Femur (tissue), 1 donor: ENCODE data around the gene CTLA4.

Source experiments
- DNase-seq: peaks from one replicate; pipeline ENCODE4 v3.0.0-alpha.2; 2017

CTLA4 gene

GRCh38 chr2:203867561-203868200, at the start of gene CTLA4:
Gene CTLA4, plus strand, starts transcription at chr2:203867771. Its CDS starts 172 bp downstream, at chr2:203867943.
- DNase-seq: no peak

GRCh38 chr2:203818656-203819055, 48.9 kb upstream of the CTLA4 start:
- DNase-seq: no peak

- no peak for DNase-seq
These were observed 48.0 kb upstream of the CTLA4 start for GRCh38 chr2:203819434-203820133.

GRCh38 chr2:203820969-203821368, 46.6 kb upstream of the CTLA4 start:
- DNase-seq: no peak

- DNase-seq: no peak
These were observed 45.3 kb upstream of the CTLA4 start for GRCh38 chr2:203822240-203822639.

GRCh38 chr2:203823173-203823572, 44.4 kb upstream of the CTLA4 start:
- no peak for DNase-seq

GRCh38 chr2:203824057-203824456, 43.5 kb upstream of the CTLA4 start:
- DNase-seq: no peak

GRCh38 chr2:203824603-203825002, 43.0 kb upstream of the CTLA4 start:
- DNase-seq: no peak

- no peak for DNase-seq
These were observed 40.9 kb upstream of the CTLA4 start for GRCh38 chr2:203826704-203827103.

GRCh38 chr2:203830304-203831055, 37.1 kb upstream of the CTLA4 start:
- no peak for DNase-seq

- no peak for DNase-seq
These were observed 32.2 kb upstream of the CTLA4 start for GRCh38 chr2:203835420-203835819.

GRCh38 chr2:203835892-203836800, 31.4 kb upstream of the CTLA4 start:
- no peak for DNase-seq

- no peak for DNase-seq
These were observed 26.8 kb upstream of the CTLA4 start for GRCh38 chr2:203840655-203841205.

GRCh38 chr2:203841654-203842053, 25.9 kb upstream of the CTLA4 start:
- DNase-seq: no peak

GRCh38 chr2:203842373-203842772, 25.2 kb upstream of the CTLA4 start:
- no peak for DNase-seq

- DNase-seq: no peak
These were observed 21.0 kb upstream of the CTLA4 start for GRCh38 chr2:203846490-203847105.

GRCh38 chr2:203849010-203849409, 18.6 kb upstream of the CTLA4 start:
- DNase-seq: no peak

GRCh38 chr2:203852760-203853159, 14.8 kb upstream of the CTLA4 start:
- no peak for DNase-seq

- no peak for DNase-seq
These were observed 14.3 kb upstream of the CTLA4 start for GRCh38 chr2:203853271-203853670.

GRCh38 chr2:203853722-203854121, 13.8 kb upstream of the CTLA4 start:
- no peak for DNase-seq

- DNase-seq: no peak
These were observed 12.3 kb upstream of the CTLA4 start for GRCh38 chr2:203855274-203855673.

- DNase-seq: no peak
These were observed 9.9 kb upstream of the CTLA4 start for GRCh38 chr2:203857656-203858055.
